ENCODE data around the gene OLA1.

DNA sequence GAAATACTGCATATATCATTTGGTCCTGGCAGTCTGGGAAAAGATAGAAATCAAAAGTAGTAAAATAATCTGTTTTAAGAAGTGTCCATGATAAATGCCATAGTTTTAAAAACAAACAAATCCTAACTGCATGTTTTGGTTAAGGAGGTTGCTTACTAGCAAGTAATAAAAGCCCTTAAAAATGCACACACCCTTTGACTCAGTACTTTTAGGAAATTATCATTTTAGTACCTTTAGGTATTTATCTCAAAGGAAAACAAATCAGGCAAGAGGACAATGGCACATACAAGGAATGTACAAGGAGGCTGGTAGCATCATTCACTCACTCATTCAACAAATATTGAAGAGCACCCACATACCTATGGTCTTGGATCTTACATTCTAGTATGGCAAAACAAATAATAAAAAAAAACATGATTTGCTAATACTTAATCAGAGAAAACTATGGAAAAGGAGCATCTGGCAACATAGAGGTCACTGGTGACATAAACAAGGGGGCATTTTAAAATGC lies 67.6 kb downstream of the OLA1 start:
- TF ChIP-seq ZBTB21 (CRISPR knock-in tag; IDR thresholded peaks at IDR 0.05; ENCODE audit: borderline replicate concordance) (no peak), ESRRA (CRISPR knock-in tag; IDR thresholded peaks at IDR 0.05; ENCODE audit: borderline replicate concordance) (no peak), ZNF138 (CRISPR knock-in tag; conservative IDR thresholded peaks at IDR 0.05) (no peak), ZNF317 (CRISPR knock-in tag; IDR thresholded peaks at IDR 0.05; ENCODE audit: borderline replicate concordance, low read depth) (no peak), NR1H2 (CRISPR knock-in tag; IDR thresholded peaks at IDR 0.05) (no peak), CREB1 (CRISPR knock-in tag; IDR thresholded peaks at IDR 0.05) (no peak), JAZF1 (CRISPR knock-in tag; IDR thresholded peaks at IDR 0.05) (no peak)
- TF ChIP-seq, protein P1, sequence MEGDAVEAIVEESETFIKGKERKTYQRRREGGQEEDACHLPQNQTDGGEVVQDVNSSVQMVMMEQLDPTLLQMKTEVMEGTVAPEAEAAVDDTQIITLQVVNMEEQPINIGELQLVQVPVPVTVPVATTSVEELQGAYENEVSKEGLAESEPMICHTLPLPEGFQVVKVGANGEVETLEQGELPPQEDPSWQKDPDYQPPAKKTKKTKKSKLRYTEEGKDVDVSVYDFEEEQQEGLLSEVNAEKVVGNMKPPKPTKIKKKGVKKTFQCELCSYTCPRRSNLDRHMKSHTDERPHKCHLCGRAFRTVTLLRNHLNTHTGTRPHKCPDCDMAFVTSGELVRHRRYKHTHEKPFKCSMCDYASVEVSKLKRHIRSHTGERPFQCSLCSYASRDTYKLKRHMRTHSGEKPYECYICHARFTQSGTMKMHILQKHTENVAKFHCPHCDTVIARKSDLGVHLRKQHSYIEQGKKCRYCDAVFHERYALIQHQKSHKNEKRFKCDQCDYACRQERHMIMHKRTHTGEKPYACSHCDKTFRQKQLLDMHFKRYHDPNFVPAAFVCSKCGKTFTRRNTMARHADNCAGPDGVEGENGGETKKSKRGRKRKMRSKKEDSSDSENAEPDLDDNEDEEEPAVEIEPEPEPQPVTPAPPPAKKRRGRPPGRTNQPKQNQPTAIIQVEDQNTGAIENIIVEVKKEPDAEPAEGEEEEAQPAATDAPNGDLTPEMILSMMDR (IDR thresholded peaks at IDR 0.05) = no peak
- TF ChIP-seq, protein P2, sequence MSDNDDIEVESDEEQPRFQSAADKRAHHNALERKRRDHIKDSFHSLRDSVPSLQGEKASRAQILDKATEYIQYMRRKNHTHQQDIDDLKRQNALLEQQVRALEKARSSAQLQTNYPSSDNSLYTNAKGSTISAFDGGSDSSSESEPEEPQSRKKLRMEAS (CRISPR knock-in tag; IDR thresholded peaks at IDR 0.05) = no peak
- TF ChIP-seq, protein P3, sequence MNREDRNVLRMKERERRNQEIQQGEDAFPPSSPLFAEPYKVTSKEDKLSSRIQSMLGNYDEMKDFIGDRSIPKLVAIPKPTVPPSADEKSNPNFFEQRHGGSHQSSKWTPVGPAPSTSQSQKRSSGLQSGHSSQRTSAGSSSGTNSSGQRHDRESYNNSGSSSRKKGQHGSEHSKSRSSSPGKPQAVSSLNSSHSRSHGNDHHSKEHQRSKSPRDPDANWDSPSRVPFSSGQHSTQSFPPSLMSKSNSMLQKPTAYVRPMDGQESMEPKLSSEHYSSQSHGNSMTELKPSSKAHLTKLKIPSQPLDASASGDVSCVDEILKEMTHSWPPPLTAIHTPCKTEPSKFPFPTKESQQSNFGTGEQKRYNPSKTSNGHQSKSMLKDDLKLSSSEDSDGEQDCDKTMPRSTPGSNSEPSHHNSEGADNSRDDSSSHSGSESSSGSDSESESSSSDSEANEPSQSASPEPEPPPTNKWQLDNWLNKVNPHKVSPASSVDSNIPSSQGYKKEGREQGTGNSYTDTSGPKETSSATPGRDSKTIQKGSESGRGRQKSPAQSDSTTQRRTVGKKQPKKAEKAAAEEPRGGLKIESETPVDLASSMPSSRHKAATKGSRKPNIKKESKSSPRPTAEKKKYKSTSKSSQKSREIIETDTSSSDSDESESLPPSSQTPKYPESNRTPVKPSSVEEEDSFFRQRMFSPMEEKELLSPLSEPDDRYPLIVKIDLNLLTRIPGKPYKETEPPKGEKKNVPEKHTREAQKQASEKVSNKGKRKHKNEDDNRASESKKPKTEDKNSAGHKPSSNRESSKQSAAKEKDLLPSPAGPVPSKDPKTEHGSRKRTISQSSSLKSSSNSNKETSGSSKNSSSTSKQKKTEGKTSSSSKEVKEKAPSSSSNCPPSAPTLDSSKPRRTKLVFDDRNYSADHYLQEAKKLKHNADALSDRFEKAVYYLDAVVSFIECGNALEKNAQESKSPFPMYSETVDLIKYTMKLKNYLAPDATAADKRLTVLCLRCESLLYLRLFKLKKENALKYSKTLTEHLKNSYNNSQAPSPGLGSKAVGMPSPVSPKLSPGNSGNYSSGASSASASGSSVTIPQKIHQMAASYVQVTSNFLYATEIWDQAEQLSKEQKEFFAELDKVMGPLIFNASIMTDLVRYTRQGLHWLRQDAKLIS (CRISPR knock-in tag; IDR thresholded peaks at IDR 0.05; ENCODE audit: borderline replicate concordance) = no peak
- TF ChIP-seq, protein P4, sequence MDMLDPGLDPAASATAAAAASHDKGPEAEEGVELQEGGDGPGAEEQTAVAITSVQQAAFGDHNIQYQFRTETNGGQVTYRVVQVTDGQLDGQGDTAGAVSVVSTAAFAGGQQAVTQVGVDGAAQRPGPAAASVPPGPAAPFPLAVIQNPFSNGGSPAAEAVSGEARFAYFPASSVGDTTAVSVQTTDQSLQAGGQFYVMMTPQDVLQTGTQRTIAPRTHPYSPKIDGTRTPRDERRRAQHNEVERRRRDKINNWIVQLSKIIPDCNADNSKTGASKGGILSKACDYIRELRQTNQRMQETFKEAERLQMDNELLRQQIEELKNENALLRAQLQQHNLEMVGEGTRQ (CRISPR knock-in tag; IDR thresholded peaks at IDR 0.05) = no peak
- TF ChIP-seq, protein P5, sequence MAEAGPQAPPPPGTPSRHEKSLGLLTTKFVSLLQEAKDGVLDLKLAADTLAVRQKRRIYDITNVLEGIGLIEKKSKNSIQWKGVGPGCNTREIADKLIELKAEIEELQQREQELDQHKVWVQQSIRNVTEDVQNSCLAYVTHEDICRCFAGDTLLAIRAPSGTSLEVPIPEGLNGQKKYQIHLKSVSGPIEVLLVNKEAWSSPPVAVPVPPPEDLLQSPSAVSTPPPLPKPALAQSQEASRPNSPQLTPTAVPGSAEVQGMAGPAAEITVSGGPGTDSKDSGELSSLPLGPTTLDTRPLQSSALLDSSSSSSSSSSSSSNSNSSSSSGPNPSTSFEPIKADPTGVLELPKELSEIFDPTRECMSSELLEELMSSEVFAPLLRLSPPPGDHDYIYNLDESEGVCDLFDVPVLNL (CRISPR knock-in tag; IDR thresholded peaks at IDR 0.05; ENCODE audit: borderline replicate concordance, low read depth) = no peak

Data from WTC11 (cell line).